Activated naive CD4-positive, alpha-beta T cell treated with anti-CD3 and anti-CD28 coated beads for 36 hours (primary cell): ENCODE results near the gene SMIM23. TPM values are rescaled to one million over a fixed set of nuclear protein-coding genes. Genes with fewer than 3 reads are reported as not detected.
"Not testable (repeated sequence)": the region's sequence is repeated elsewhere in the genome, so short reads cannot be mapped to it uniquely, and the experiment has no call there.

Experiments
- CTCF ChIA-PET: fragments of 350-600 bp; sonication (Branson Sonifier 250); formaldehyde crosslinking; loops from one replicate; lab custom pipeline; 2021; ENCODE audit warnings: antibody characterized with exemption; lab: Charles Lee
- DNase-seq: peaks from one replicate; pipeline ENCODE4 v3.0.0-alpha.2; 2020
- H3K27ac Mint-ChIP-seq: one replicate; pipeline ENCODE4 v1.8.0; 2021; ENCODE audit warnings: mild to moderate bottlenecking, mixed read lengths
- H3K27me3 Mint-ChIP-seq: one replicate; pipeline ENCODE4 v1.8.0; 2021; ENCODE audit warnings: low read depth, mixed read lengths
- H3K36me3 Mint-ChIP-seq: one replicate; pipeline ENCODE4 v1.8.0; 2021; ENCODE audit warnings: low read depth, mixed read lengths
- H3K4me1 Mint-ChIP-seq: one replicate; pipeline ENCODE4 v1.8.0; 2021; ENCODE audit warnings: low read depth, mixed read lengths
- H3K4me3 Mint-ChIP-seq: one replicate; pipeline ENCODE4 v1.8.0; 2021; ENCODE audit warnings: mild to moderate bottlenecking, moderate library complexity, mixed read lengths
- H3K9me3 Mint-ChIP-seq: one replicate; pipeline ENCODE4 v1.8.0; 2021; ENCODE audit warnings: mixed read lengths
- intact Hi-C: fragments of 100-400 bp; cut with micrococcal nuclease; formaldehyde crosslinking; loops from one replicate; pipeline ENCODE4 v1.15.1; 2023
- total RNA-seq, 2 experiments: library from RNA; stranded (reverse); gene quantifications; one replicate each; pipeline ENCODE4 v1.2.3, GENCODE V29; 2021

SMIM23 gene
- total RNA-seq, 2 experiments from 2014 or later, result not detected

- Mint-ChIP-seq H3K4me3 (no peak overlapping the region), H3K9me3 (no peaks in the 10 kb centered on the region), H3K27me3 (peaks cover 2% of the 10 kb centered on the region), H3K27ac (no peak overlapping the region), H3K36me3 (no peaks in the 10 kb centered on the region), H3K4me1 (no peaks in the 10 kb centered on the region)
- no peak for DNase-seq
- intact Hi-C loops, result no loop called here
- CTCF ChIA-PET, result no interaction called here
Observed at GRCh38 chr5:171776770-171777759, 8.6 kb upstream of the SMIM23 start.

DNA sequence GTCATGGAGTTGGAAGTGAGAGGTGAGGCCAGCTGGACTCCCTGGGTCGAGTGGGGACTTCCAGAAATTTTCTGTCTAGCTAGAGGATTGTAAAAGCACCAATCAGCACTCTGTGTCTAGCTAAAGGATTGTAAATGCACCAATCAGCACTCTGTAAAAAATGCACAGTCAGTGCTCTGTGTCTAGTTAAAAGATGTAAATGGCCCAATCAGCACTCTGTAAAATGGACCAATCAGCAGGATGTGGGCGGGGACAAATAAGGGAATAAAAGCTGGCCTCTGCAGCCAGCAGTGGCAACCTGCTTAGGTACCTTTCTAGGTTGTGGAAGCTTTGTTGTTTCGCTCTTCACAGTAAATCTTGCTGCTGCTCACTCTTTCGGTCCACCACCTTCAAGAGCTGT lies 3.9 kb upstream of the SMIM23 start:
- H3K4me1 Mint-ChIP-seq, H3K27ac Mint-ChIP-seq, H3K36me3 Mint-ChIP-seq, intact Hi-C loops, H3K9me3 Mint-ChIP-seq, H3K4me3 Mint-ChIP-seq, H3K27me3 Mint-ChIP-seq, DNase-seq: not testable (repeated sequence)
- CTCF ChIA-PET, result interaction anchor here (0.7 kb wide), 1 partner anchor 124 kb away, joined by 3 read pairs; no protein-coding TSS in a partner anchor

DNA sequence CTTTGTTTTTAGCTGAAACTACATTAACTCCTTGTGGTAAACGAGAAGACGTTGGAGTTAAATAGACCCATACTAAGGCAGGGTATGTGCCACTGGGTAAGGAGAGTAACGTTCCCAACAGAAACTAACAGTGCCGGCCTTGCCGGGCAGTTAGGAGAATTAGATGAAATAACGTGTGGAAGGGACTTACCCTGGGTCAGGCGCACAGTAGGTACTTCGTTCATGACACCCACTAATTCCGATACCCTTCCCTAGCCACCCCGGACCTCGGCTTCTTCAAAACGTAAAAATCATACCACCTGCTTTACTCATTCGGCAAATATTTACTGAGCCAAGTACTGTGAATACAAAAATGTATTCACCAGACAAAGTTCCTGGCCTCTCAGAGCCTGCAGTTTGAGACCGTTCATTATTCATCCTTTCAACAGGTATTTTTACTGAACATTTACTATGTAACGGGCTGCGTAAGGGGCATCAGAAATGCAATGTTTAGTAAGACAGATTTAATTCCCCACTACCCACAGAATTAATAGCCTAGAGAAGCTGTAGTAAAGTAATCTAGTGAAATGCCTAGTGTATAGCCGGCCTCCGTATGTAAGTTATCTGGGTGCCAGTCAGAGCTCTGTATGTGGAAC lies 3.2 kb upstream of the SMIM23 start:
- CTCF ChIA-PET, result no interaction called here
- Mint-ChIP-seq H3K4me3 (no peak overlapping the region), H3K36me3 (no peaks in the 10 kb centered on the region), H3K9me3 (no peaks in the 10 kb centered on the region), H3K27ac (no peak overlapping the region), H3K4me1 (no peaks in the 10 kb centered on the region), H3K27me3 (peaks cover 2% of the 10 kb centered on the region)
- no peak for DNase-seq
- intact Hi-C loops, result no loop called here

- CTCF ChIA-PET, result no interaction called here
- intact Hi-C loops, result no loop called here
- H3K4me3 Mint-ChIP-seq, result no peak overlapping the region
- no peak overlapping the region for H3K27ac Mint-ChIP-seq
- no peaks in the 10 kb centered on the region for H3K9me3 Mint-ChIP-seq
- H3K4me1 Mint-ChIP-seq, result no peaks in the 10 kb centered on the region
- no peaks in the 10 kb centered on the region for H3K36me3 Mint-ChIP-seq
- no peak for DNase-seq
- H3K27me3 Mint-ChIP-seq, result peaks cover 2% of the 10 kb centered on the region
Observed at GRCh38 chr5:171783051-171783450, 2.6 kb upstream of the SMIM23 start.

DNA sequence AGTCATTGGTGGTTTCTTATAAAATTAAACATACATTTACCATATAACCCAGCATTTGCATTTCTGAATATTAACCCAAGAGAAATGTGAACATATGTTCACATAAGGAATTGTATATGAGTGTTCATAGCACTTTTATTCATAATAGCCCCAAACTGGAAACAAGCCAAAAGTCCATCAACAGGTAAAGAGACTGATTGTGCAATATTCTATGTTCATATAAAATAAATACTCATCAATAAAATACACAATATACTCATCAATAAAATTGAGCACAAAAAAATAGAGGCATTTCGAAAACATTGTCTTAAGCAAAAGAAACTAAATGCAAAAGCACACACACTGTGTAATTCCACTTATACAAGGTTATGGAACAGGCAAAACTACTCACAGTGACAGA lies 3.7 kb downstream of the SMIM23 start:
- Mint-ChIP-seq H3K4me1 (no peaks in the 10 kb centered on the region), H3K27me3 (peaks cover 14% of the 10 kb centered on the region), H3K9me3 (no peaks in the 10 kb centered on the region), H3K4me3 (no peak overlapping the region), H3K36me3 (no peaks in the 10 kb centered on the region), H3K27ac (no peak overlapping the region)
- CTCF ChIA-PET, result no interaction called here
- intact Hi-C loops, result no loop called here
- DNase-seq, result no peak

- intact Hi-C loops, result no loop called here
- Mint-ChIP-seq H3K4me1 (no peaks in the 10 kb centered on the region), H3K27me3 (peaks cover 16% of the 10 kb centered on the region), H3K36me3 (no peaks in the 10 kb centered on the region), H3K27ac (no peak overlapping the region), H3K9me3 (no peaks in the 10 kb centered on the region), H3K4me3 (no peak overlapping the region)
- no peak for DNase-seq
- CTCF ChIA-PET, result no interaction called here
Observed at GRCh38 chr5:171790408-171790807, 4.8 kb downstream of the SMIM23 start.

DNA sequence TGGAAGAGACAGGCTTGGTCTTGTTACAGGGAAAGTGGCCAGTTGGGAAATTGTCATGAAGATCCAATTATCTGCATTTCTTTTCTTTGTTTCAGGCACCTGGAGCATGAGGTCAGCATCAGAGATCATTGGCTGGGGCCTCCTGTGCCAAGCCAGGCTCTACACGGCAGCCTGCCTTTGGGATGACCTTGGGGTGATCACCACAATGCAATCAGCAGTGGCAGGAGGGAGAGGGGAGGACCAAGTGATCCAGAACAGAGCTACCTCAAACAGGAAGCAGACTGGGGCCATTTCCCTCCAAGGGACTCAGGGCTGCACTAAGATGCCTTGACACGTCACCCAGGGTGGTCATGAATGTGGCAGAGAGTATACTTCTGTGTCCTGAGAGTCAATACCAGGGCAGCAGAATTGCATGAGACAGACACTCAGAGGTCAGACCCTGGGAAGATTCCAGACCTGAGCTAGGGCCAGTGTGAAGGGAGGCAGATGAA lies 8.9 kb downstream of the SMIM23 start:
- no peaks in the 10 kb centered on the region for H3K9me3 Mint-ChIP-seq
- H3K27ac Mint-ChIP-seq, result no peak overlapping the region

GRCh38 chr5:171795381-171795780 lies 9.8 kb downstream of the SMIM23 start:
- DNase-seq, result no peak
- Mint-ChIP-seq H3K4me1 (no peaks in the 10 kb centered on the region), H3K9me3 (no peaks in the 10 kb centered on the region), H3K27ac (no peak overlapping the region), H3K36me3 (no peaks in the 10 kb centered on the region), H3K4me3 (no peak overlapping the region), H3K27me3 (peaks cover 14% of the 10 kb centered on the region)
- CTCF ChIA-PET, result no interaction called here
- intact Hi-C loops, result no loop called here

More for the DNA sequence above, 8.9 kb downstream of the SMIM23 start:
- Mint-ChIP-seq H3K27me3 (peaks cover 13% of the 10 kb centered on the region), H3K36me3 (no peaks in the 10 kb centered on the region), H3K4me3 (no peak overlapping the region), H3K4me1 (no peaks in the 10 kb centered on the region)
- DNase-seq, result no peak
- intact Hi-C loops, result no loop called here
- CTCF ChIA-PET, result no interaction called here

DNA sequence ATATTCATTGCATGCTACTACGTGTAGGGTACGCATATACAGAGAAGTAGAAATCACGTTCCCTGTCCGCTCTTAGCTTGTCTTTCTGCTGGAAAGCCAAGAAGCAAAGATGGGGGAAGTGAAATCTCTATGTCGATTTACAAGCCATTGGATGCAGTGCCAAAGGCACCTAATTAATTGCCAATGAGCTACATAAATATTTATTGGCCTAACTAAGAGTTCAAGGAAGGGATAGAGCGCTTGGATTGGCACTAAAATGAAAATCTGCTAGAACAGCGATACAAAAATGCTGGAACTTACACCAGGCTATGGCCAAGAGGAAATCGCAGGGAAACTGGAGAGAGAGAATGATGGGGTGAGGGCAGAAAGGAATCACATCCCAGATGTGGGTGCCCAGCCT lies 10.8 kb downstream of the SMIM23 start:
- Mint-ChIP-seq H3K4me3 (no peak overlapping the region), H3K27me3 (peaks cover 9% of the 10 kb centered on the region), H3K27ac (no peak overlapping the region), H3K9me3 (no peaks in the 10 kb centered on the region), H3K36me3 (no peaks in the 10 kb centered on the region), H3K4me1 (no peaks in the 10 kb centered on the region)
- intact Hi-C loops, result no loop called here
- CTCF ChIA-PET, result no interaction called here
- DNase-seq, result no peak

GRCh38 chr5:171797543-171797942 lies 11.9 kb downstream of the SMIM23 start:
- DNase-seq, result no peak

DNA sequence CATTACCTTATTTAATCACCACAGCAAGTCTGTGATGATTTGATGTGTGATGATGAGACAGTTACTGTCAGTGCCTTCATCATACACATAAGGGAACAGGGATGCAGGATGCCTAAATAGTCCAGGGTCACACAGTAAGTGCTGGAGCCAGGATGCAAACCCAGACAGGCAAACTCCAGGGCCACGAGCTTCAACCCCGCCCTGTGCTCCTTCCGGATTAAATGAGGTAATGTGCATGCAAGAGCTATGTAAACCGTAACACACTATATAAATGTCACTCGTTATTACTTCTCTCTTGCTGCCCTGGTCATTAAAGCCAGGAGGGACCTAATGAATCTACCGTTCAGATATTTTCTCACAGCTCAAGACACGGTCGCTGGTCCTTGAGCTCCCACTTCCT lies 12.8 kb downstream of the SMIM23 start:
- no peaks in the 10 kb centered on the region for H3K36me3 Mint-ChIP-seq
- CTCF ChIA-PET, result interaction anchor here (0.6 kb wide), 1 partner anchor 200 kb away, joined by 3 read pairs; no protein-coding TSS in a partner anchor
- peaks cover 7% of the 10 kb centered on the region for H3K27me3 Mint-ChIP-seq

More at GRCh38 chr5:171797543-171797942, 11.9 kb downstream of the SMIM23 start:
- peaks cover 7% of the 10 kb centered on the region for H3K27me3 Mint-ChIP-seq
- H3K4me3 Mint-ChIP-seq, result no peak overlapping the region
- H3K9me3 Mint-ChIP-seq, result no peaks in the 10 kb centered on the region
- H3K36me3 Mint-ChIP-seq, result no peaks in the 10 kb centered on the region
- no peak overlapping the region for H3K27ac Mint-ChIP-seq
- CTCF ChIA-PET, result no interaction called here
- peaks cover 2% of the 10 kb centered on the region for H3K4me1 Mint-ChIP-seq
- intact Hi-C loops, result no loop called here

GRCh38 chr5:171801839-171802238 lies 16.2 kb downstream of the SMIM23 start:
- DNase-seq, result no peak
- Mint-ChIP-seq H3K4me1 (peaks cover 2% of the 10 kb centered on the region), H3K27ac (no peak overlapping the region), H3K27me3 (peaks cover 26% of the 10 kb centered on the region), H3K36me3 (no peaks in the 10 kb centered on the region), H3K4me3 (no peak overlapping the region), H3K9me3 (no peaks in the 10 kb centered on the region)
- CTCF ChIA-PET, result no interaction called here
- intact Hi-C loops, result no loop called here

More for the DNA sequence above, 12.8 kb downstream of the SMIM23 start:
- no peak for DNase-seq
- Mint-ChIP-seq H3K4me1 (peaks cover 2% of the 10 kb centered on the region), H3K9me3 (no peaks in the 10 kb centered on the region), H3K27ac (no peak overlapping the region), H3K4me3 (no peak overlapping the region)
- intact Hi-C loops, result no loop called here
